ENCODE data around the gene ATP6V0B.

GRCh38 chr1:43960798-43961197 lies 14.0 kb upstream of the ATP6V0B start:
- TF ChIP-seq, protein P1, sequence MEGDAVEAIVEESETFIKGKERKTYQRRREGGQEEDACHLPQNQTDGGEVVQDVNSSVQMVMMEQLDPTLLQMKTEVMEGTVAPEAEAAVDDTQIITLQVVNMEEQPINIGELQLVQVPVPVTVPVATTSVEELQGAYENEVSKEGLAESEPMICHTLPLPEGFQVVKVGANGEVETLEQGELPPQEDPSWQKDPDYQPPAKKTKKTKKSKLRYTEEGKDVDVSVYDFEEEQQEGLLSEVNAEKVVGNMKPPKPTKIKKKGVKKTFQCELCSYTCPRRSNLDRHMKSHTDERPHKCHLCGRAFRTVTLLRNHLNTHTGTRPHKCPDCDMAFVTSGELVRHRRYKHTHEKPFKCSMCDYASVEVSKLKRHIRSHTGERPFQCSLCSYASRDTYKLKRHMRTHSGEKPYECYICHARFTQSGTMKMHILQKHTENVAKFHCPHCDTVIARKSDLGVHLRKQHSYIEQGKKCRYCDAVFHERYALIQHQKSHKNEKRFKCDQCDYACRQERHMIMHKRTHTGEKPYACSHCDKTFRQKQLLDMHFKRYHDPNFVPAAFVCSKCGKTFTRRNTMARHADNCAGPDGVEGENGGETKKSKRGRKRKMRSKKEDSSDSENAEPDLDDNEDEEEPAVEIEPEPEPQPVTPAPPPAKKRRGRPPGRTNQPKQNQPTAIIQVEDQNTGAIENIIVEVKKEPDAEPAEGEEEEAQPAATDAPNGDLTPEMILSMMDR (IDR thresholded peaks at IDR 0.05), result no peak
- TF ChIP-seq POLR2AphosphoS5 (IDR thresholded peaks at IDR 0.05), result no peak

Measured in esophagus muscularis mucosa (tissue), 3 donors.